HG03139 (cell line): Measurements from ENCODE around the gene NOTCH3.

Experiments
- ATAC-seq: cut with Tn5 transposase; IDR thresholded peaks from one replicate; pipeline ENCODE4 v1.9.1; 2021; ENCODE audit not compliant: unreplicated experiment

The NOTCH3 gene

GRCh38 chr19:15166700-15167099 is 34.1 kb downstream of the NOTCH3 start:
- ATAC-seq = no peak

GRCh38 chr19:15161028-15161984 is 39.5 kb downstream of the NOTCH3 start:
- no peak for ATAC-seq

- no peak for ATAC-seq
Measured at GRCh38 chr19:15159251-15159650, 41.5 kb downstream of the NOTCH3 start.

- ATAC-seq = no peak
Measured at GRCh38 chr19:15156391-15156790, 44.4 kb downstream of the NOTCH3 start.

- no peak for ATAC-seq
Measured at GRCh38 chr19:15155296-15155695, 45.5 kb downstream of the NOTCH3 start.

GRCh38 chr19:15154002-15154612 is 46.7 kb downstream of the NOTCH3 start:
- no peak for ATAC-seq

GRCh38 chr19:15149737-15150136 is 51.1 kb downstream of the NOTCH3 start:
- ATAC-seq = no peak

- ATAC-seq = no peak
Measured at GRCh38 chr19:15147090-15147489, 53.7 kb downstream of the NOTCH3 start.

GRCh38 chr19:15144046-15144646 is 56.6 kb downstream of the NOTCH3 start:
- ATAC-seq = no peak

GRCh38 chr19:15142313-15142712 is 58.5 kb downstream of the NOTCH3 start:
- ATAC-seq = no peak

- no peak for ATAC-seq
Measured at GRCh38 chr19:15141143-15141542, 59.7 kb downstream of the NOTCH3 start.

GRCh38 chr19:15138427-15138826 is 62.4 kb downstream of the NOTCH3 start:
- ATAC-seq = no peak

- no peak for ATAC-seq
Measured at GRCh38 chr19:15137777-15138176, 63.0 kb downstream of the NOTCH3 start.

GRCh38 chr19:15136234-15136954 is 64.4 kb downstream of the NOTCH3 start:
- ATAC-seq = no peak

GRCh38 chr19:15129856-15130585 is 70.8 kb downstream of the NOTCH3 start:
- no peak for ATAC-seq

GRCh38 chr19:15128162-15128770 is 72.5 kb downstream of the NOTCH3 start:
- ATAC-seq = no peak

- ATAC-seq = no peak
Measured at GRCh38 chr19:15126131-15126910, 74.5 kb downstream of the NOTCH3 start.

- ATAC-seq = peak; percentile 82
Measured at GRCh38 chr19:15125232-15126067, 75.3 kb downstream of the NOTCH3 start.
